Astrocyte (in vitro differentiated cells and primary cell): Measurements from ENCODE around the gene HIRA. TPM values are rescaled to one million over a fixed set of nuclear protein-coding genes. Genes with fewer than 3 reads are reported as not detected.

Source experiments
- DNase-seq: peaks from one replicate; pipeline ENCODE4 v3.0.0-alpha.2; 2010; ENCODE audit warnings: low read depth
- FAIRE-seq: peaks from 2 replicates; lab custom pipeline; 2011; peaks lifted over from hg19 to GRCh38; lab: Jason Lieb, UNC
- H2AFZ ChIP-seq: 2 replicates; pipeline ENCODE4 v1.6.0; 2012; ENCODE audit warnings: low read depth, low read length, inconsistent platforms
- H3K27ac ChIP-seq: 2 replicates; pipeline ENCODE4 v1.5.1; 2011; ENCODE audit warnings: low read depth, low read length, inconsistent platforms
- H3K27me3 ChIP-seq: 2 replicates; pipeline ENCODE4 v1.6.0; 2011; ENCODE audit warnings: low read length, inconsistent platforms; ENCODE audit not compliant: insufficient read depth
- H3K36me3 ChIP-seq: 2 replicates; pipeline ENCODE4 v1.5.1; 2011; ENCODE audit warnings: low read length, inconsistent platforms; ENCODE audit not compliant: insufficient read depth
- H3K4me1 ChIP-seq: 2 replicates; pipeline ENCODE4 v1.5.1; 2011; ENCODE audit warnings: low read length, inconsistent platforms; ENCODE audit not compliant: insufficient read depth
- H3K4me2 ChIP-seq: 2 replicates; pipeline ENCODE4 v1.6.0; 2012; ENCODE audit warnings: low read length, inconsistent platforms
- H3K4me3 ChIP-seq: 2 replicates; pipeline ENCODE4 v1.5.1; 2011; ENCODE audit warnings: low read depth, mild to moderate bottlenecking, low read length, inconsistent platforms; ENCODE audit not compliant: insufficient read depth
- H3K79me2 ChIP-seq: 2 replicates; pipeline ENCODE4 v1.6.0; 2012; ENCODE audit warnings: mild to moderate bottlenecking, low read length, inconsistent platforms; ENCODE audit not compliant: insufficient read depth
- H3K9ac ChIP-seq: 2 replicates; pipeline ENCODE4 v1.6.0; 2012; ENCODE audit warnings: mild to moderate bottlenecking, low read length, inconsistent platforms
- H3K9me3 ChIP-seq: 2 replicates; pipeline ENCODE4 v1.5.1; 2012; ENCODE audit warnings: low read depth, mild to moderate bottlenecking, low read length, inconsistent platforms; ENCODE audit not compliant: insufficient read depth
- H4K20me1 ChIP-seq: 2 replicates; pipeline ENCODE4 v1.6.0; 2012; ENCODE audit warnings: low read length, inconsistent platforms; ENCODE audit not compliant: insufficient read depth
- H3K27ac Mint-ChIP-seq: one replicate; pipeline ENCODE4 v1.8.0; 2021; ENCODE audit warnings: mild to moderate bottlenecking, mixed read lengths; ENCODE audit not compliant: unreplicated experiment
- H3K27me3 Mint-ChIP-seq: one replicate; pipeline ENCODE4 v1.8.0; 2021; ENCODE audit warnings: low read depth, mixed read lengths; ENCODE audit not compliant: unreplicated experiment
- H3K36me3 Mint-ChIP-seq: one replicate; pipeline ENCODE4 v1.8.0; 2021; ENCODE audit warnings: low read depth, mixed read lengths; ENCODE audit not compliant: unreplicated experiment
- H3K4me1 Mint-ChIP-seq: one replicate; pipeline ENCODE4 v1.8.0; 2021; ENCODE audit warnings: low read depth, mixed read lengths; ENCODE audit not compliant: unreplicated experiment
- H3K4me3 Mint-ChIP-seq: one replicate; pipeline ENCODE4 v1.8.0; 2021; ENCODE audit warnings: mild to moderate bottlenecking, moderate library complexity, mixed read lengths; ENCODE audit not compliant: unreplicated experiment
- H3K9me3 Mint-ChIP-seq: one replicate; pipeline ENCODE4 v1.8.0; 2021; ENCODE audit warnings: mild to moderate bottlenecking, mixed read lengths; ENCODE audit not compliant: unreplicated experiment
- EZH2 ChIP-seq: IDR thresholded peaks from 2 replicates; pipeline ENCODE4 v1.6.1; 2012; ENCODE audit warnings: mild to moderate bottlenecking, low read length, inconsistent platforms; ENCODE audit not compliant: insufficient read depth
- total RNA-seq: library from RNA; stranded (reverse); gene quantifications from 2 replicates; pipeline ENCODE4 v1.2.1, GENCODE V29; 2021
- TF ChIP-seq, protein P1 (sequence below): IDR thresholded peaks from 2 replicates; pipeline ENCODE4 v1.5.1; 2011; ENCODE audit warnings: low read depth, mild to moderate bottlenecking, inconsistent platforms, low read length, moderate library complexity; ENCODE audit not compliant: insufficient read depth

HIRA gene
- total RNA-seq, 1 donor from 2014 or later, result 31.1 TPM

DNA sequence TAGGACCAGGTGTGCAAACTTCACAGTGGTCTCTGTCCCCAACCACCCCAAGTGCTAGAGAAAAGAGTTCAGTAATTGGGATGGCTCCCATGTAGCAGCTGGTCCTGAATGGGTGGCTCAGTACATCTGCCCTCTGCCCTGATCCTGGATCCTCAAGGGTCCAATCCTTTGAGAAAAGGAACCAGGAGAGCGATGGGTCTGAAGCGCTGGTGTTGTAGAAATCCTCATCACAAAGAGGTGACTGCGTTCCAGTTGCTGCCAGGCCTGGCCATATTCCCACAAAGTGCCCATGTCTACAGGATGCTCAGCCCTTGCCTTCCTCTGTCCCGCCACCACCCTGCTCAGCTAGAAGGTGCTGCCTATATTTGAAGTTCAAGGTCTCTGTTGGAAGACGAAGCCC is 22.2 kb upstream of the HIRA start:
- no peaks in the 10 kb centered on the region for H3K79me2 ChIP-seq
- no peak overlapping the region for H3K27ac ChIP-seq
- DNase-seq (no peak), FAIRE-seq (no peak)
- H3K4me1 ChIP-seq, result peaks cover 8% of the 10 kb centered on the region
- H3K27me3 ChIP-seq, result no peaks in the 10 kb centered on the region
- Mint-ChIP-seq H3K36me3 (peaks cover 31% of the 10 kb centered on the region), H3K4me3 (no peak overlapping the region), H3K27me3 (no peaks in the 10 kb centered on the region), H3K4me1 (peaks cover 3% of the 10 kb centered on the region), H3K27ac (no peak overlapping the region), H3K9me3 (no peaks in the 10 kb centered on the region)
- no peak overlapping the region for H2AFZ ChIP-seq
- no peak overlapping the region for H3K4me2 ChIP-seq
- H4K20me1 ChIP-seq, result peaks cover 11% of the 10 kb centered on the region
- TF ChIP-seq, protein P1, sequence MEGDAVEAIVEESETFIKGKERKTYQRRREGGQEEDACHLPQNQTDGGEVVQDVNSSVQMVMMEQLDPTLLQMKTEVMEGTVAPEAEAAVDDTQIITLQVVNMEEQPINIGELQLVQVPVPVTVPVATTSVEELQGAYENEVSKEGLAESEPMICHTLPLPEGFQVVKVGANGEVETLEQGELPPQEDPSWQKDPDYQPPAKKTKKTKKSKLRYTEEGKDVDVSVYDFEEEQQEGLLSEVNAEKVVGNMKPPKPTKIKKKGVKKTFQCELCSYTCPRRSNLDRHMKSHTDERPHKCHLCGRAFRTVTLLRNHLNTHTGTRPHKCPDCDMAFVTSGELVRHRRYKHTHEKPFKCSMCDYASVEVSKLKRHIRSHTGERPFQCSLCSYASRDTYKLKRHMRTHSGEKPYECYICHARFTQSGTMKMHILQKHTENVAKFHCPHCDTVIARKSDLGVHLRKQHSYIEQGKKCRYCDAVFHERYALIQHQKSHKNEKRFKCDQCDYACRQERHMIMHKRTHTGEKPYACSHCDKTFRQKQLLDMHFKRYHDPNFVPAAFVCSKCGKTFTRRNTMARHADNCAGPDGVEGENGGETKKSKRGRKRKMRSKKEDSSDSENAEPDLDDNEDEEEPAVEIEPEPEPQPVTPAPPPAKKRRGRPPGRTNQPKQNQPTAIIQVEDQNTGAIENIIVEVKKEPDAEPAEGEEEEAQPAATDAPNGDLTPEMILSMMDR, result no peak
- no peak for TF ChIP-seq EZH2
- H3K4me3 ChIP-seq, result no peak overlapping the region
- H3K9ac ChIP-seq, result no peak overlapping the region
- no peaks in the 10 kb centered on the region for H3K9me3 ChIP-seq
- H3K36me3 ChIP-seq, result peaks cover 69% of the 10 kb centered on the region

DNA sequence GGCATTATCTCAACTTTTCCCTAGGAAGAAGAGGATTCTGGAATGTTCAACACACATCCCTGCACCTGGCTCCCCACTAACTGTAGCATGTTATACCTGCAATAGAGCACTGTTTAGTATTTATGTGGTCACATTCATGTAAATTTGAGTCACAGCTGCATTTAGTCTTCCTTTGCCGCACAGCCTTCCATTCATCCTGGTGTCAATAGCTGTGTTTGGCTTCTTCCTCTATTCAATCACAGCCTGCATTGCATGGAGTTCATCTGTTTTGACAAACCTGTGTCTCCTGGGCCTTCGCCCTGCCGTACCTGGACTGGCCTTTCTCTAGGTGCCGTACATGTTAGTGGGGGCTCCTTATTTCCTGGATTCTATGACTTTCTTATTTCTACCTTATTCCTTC is 20.0 kb upstream of the HIRA start:
- Mint-ChIP-seq H3K4me3 (no peak overlapping the region), H3K4me1 (peaks cover 9% of the 10 kb centered on the region), H3K27me3 (no peaks in the 10 kb centered on the region), H3K27ac (no peak overlapping the region), H3K9me3 (no peaks in the 10 kb centered on the region), H3K36me3 (peaks cover 27% of the 10 kb centered on the region)
- Histone ChIP-seq H3K36me3 (peaks cover 56% of the 10 kb centered on the region), H3K9ac (no peak overlapping the region), H3K27ac (no peak overlapping the region), H3K79me2 (peaks cover 9% of the 10 kb centered on the region), H3K4me1 (peaks cover 14% of the 10 kb centered on the region), H3K9me3 (no peaks in the 10 kb centered on the region), H2AFZ (no peak overlapping the region), H4K20me1 (peaks cover 15% of the 10 kb centered on the region), H3K4me2 (no peak overlapping the region), H3K4me3 (no peak overlapping the region), H3K27me3 (no peaks in the 10 kb centered on the region)
- no peak for DNase-seq
- no peak for FAIRE-seq
- TF ChIP-seq, protein P1, result no peak
- no peak for TF ChIP-seq EZH2

GRCh38 chr22:19450363-19451175 is 19.0 kb upstream of the HIRA start:
- no peaks in the 10 kb centered on the region for H3K27me3 ChIP-seq
- H3K9ac ChIP-seq, result no peak overlapping the region
- H3K27ac ChIP-seq, result no peak overlapping the region
- Mint-ChIP-seq H3K27ac (no peak overlapping the region), H3K27me3 (no peaks in the 10 kb centered on the region), H3K4me1 (peaks cover 11% of the 10 kb centered on the region), H3K4me3 (no peak overlapping the region), H3K36me3 (peaks cover 18% of the 10 kb centered on the region), H3K9me3 (no peaks in the 10 kb centered on the region)
- DNase-seq, result no peak
- H3K4me1 ChIP-seq, result peaks cover 8% of the 10 kb centered on the region
- no peak for TF ChIP-seq EZH2
- TF ChIP-seq, protein P1, result no peak
- FAIRE-seq, result no peak
- no peak overlapping the region for H3K4me3 ChIP-seq
- H4K20me1 ChIP-seq, result peaks cover 15% of the 10 kb centered on the region
- H3K36me3 ChIP-seq, result peaks cover 48% of the 10 kb centered on the region
- peaks cover 19% of the 10 kb centered on the region for H3K79me2 ChIP-seq
- no peak overlapping the region for H3K4me2 ChIP-seq
- no peaks in the 10 kb centered on the region for H3K9me3 ChIP-seq
- H2AFZ ChIP-seq, result no peak overlapping the region
